T-cell (primary cell): Measurements from ENCODE around the gene DDX25. TPM values are rescaled to one million over a fixed set of nuclear protein-coding genes. Genes with fewer than 3 reads are reported as not detected.
"Not testable (repeated sequence)": the region's sequence is repeated elsewhere in the genome, so short reads cannot be mapped to it uniquely, and the experiment has no call there.

ENCODE experiments used
- ATAC-seq, 4 experiments: fragments of 200-7000 bp in 3 of 4; fragments of 150-1000 bp in 1 of 4; cut with Tn5 transposase; replicated peaks in 1 of 4; 1 replicate in 3 of 4; 2 replicates in 1 of 4; pipeline ENCODE4 v1.10.0; 2021; ENCODE audit warnings: moderate library complexity in 3 of 4, mild to moderate bottlenecking in 2 of 4, moderate number of reproducible peaks in 1 of 4
- CTCF ChIA-PET, 2 donors: fragments of 300-600 bp; sonication (Branson Sonifier 250); formaldehyde crosslinking; loops; one replicate each; lab custom pipeline; 2022; ENCODE audit warnings: antibody characterized with exemption in 2 of 2; lab: Charles Lee
- POLR2A ChIA-PET, 2 donors: fragments of 300-600 bp; sonication (Branson Sonifier 250); formaldehyde crosslinking; loops; one replicate each; lab custom pipeline; 2022; ENCODE audit warnings: antibody characterized with exemption in 2 of 2; lab: Charles Lee
- DNase-seq, 35 experiments: peaks; one replicate each; pipeline versions ENCODE4 v3.0.0 to v3.0.0-alpha.2; 2013 to 2023
- H3K27ac ChIP-seq: one replicate; pipeline ENCODE4 v1.5.1; 2013; ENCODE audit warnings: low read length
- H3K27me3 ChIP-seq, 2 experiments: replicated peaks in 1 of 2; 1 replicate in 1 of 2; 2 replicates in 1 of 2; pipeline versions ENCODE4 v1.6.1 to v1.7.0; 2013; ENCODE audit warnings: low read length in 1 of 2, mixed read lengths in 1 of 2; ENCODE audit not compliant: control insufficient read depth in 2 of 2, insufficient read depth in 2 of 2; ENCODE audit errors: extremely low read depth in 1 of 2
- H3K36me3 ChIP-seq, 2 donors: 1 replicate in 1 of 2; 2 replicates in 1 of 2; pipeline versions ENCODE4 v1.6.1 to v1.7.0; 2013; ENCODE audit warnings: low read length in 1 of 2; ENCODE audit not compliant: control insufficient read depth in 2 of 2, insufficient read depth in 1 of 2; ENCODE audit errors: extremely low read depth in 1 of 2
- H3K4me1 ChIP-seq, 2 experiments: 1 replicate in 1 of 2; 2 replicates in 1 of 2; pipeline versions ENCODE4 v1.6.1 to v1.7.0; 2013; ENCODE audit warnings: low read length in 2 of 2, mixed read lengths in 1 of 2; ENCODE audit not compliant: insufficient read depth in 2 of 2, control insufficient read depth in 1 of 2; ENCODE audit errors: extremely low read depth in 1 of 2
- H3K4me3 ChIP-seq, 2 donors: 1 replicate in 1 of 2; 2 replicates in 1 of 2; pipeline versions ENCODE4 v1.5.1 to v1.7.0; 2013; ENCODE audit warnings: mild to moderate bottlenecking in 2 of 2, low read length in 1 of 2, moderate library complexity in 1 of 2; ENCODE audit not compliant: control insufficient read depth in 1 of 2; ENCODE audit errors: extremely low read depth in 1 of 2
- H3K9me3 ChIP-seq: 2 replicates; pipeline ENCODE4 v1.7.0; 2013
- H3K27ac Mint-ChIP-seq, 2 donors: one replicate each; pipeline ENCODE4 v1.8.0; 2020 to 2021; ENCODE audit warnings: mild to moderate bottlenecking in 2 of 2, mixed read lengths in 2 of 2
- H3K27me3 Mint-ChIP-seq, 2 donors: one replicate each; pipeline ENCODE4 v1.8.0; 2021 to 2022; ENCODE audit warnings: mixed read lengths in 2 of 2
- H3K36me3 Mint-ChIP-seq: one replicate; pipeline ENCODE4 v1.8.0; 2021; ENCODE audit warnings: mixed read lengths
- H3K4me1 Mint-ChIP-seq, 3 donors: one replicate each; pipeline ENCODE4 v1.8.0; 2020 to 2022; ENCODE audit warnings: mixed read lengths in 3 of 3, mild to moderate bottlenecking in 1 of 3
- H3K4me3 Mint-ChIP-seq, 3 donors: one replicate each; pipeline ENCODE4 v1.8.0; 2020 to 2022; ENCODE audit warnings: mild to moderate bottlenecking in 3 of 3, mixed read lengths in 3 of 3, moderate library complexity in 3 of 3
- H3K9me3 Mint-ChIP-seq, 3 donors: one replicate each; pipeline ENCODE4 v1.8.0; 2020 to 2022; ENCODE audit warnings: mixed read lengths in 3 of 3
- WGBS: methylation state at CpG from one replicate; pipeline ENCODE4 v1.1.5; 2013; ENCODE audit warnings: missing lambda C conversion rate; ENCODE audit not compliant: insufficient coverage; 5-methylcytosine and 5-hydroxymethylcytosine counted together
- total RNA-seq, 35 experiments: library from RNA in 6 of 35; stranded (reverse) in 6 of 35; fragments of 120-200 nt in 1 of 35; gene quantifications; one replicate each; pipeline versions ENCODE4 v1.2.1 to v1.2.4 and lab custom pipeline; 2013 to 2026

Gene DDX25
- under 1 TPM in 3 of 5 donors, not detected in 2; 0.16 to 0.26 (median 0.16) TPM for total RNA-seq
- total RNA-seq (2013), result not detected
- total RNA-seq (lab: John Stamatoyannopoulos, UW), result 0 to 0.45 (median 0.07) reads per million in 29 experiments

DNA sequence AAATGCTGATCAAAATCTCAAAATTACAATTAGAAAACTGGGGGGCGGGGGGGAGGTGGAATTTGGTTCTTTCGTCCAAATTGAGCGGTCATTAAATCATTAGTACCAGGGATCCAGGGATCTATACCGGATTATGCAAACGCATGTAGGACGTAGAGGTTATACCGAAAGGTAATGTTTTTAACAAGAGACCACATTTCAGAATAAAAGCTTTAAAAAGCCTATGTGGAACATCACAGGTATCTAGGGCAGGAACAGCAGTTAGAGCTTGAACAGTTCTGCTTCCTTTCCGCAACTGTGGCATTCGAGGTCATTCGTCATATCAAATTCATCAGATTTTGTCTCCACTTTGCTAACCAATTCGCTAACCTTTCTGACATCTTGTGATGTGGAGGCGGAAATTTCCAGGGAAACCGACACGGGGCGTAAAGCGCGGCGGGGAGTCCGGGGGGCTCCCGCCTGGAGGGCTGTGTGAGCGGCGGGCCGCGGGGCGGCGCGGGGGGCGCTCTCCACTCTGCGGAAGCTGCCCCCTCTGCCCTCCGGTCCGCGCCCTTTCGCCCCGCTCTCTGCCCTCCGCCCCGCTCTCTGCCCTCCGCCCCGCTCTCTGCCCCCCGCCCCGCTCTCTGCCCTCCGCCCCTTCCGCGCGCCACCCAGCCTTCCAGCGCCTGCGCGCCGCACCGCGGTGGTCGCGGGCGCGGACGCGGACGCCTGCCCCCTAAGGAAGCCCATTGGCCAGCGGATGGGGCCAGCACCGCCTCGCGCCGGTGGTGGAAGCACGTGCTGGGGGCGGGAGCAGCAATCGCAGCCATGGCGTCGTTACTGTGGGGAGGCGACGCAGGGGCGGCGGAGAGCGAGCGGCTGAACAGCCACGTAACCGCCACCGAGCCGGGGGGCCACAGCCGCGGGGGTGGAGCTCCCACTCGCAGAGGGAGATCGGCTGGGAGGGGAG is at the start of gene DDX25:
Gene DDX25 (plus strand): TSS at position 798 of the 949 bp plus-strand sequence. CDS start 10 bp downstream, at position 808.
- Mint-ChIP-seq H3K27ac (peak within 1 kb of the TSS in 1 of 2 donors; percentile 83), H3K4me3 (peak within 1 kb of the TSS; percentile 89 to 95 (median 89)), H3K36me3 (peaks cover 18% of the 10 kb centered on the region), H3K9me3 (no peaks in the 10 kb centered on the region), H3K4me1 (peaks cover 29 to 46% (median 45%) of the 10 kb centered on the region in 3 donors), H3K27me3 (peaks cover 10 to 27% of the 10 kb centered on the region in 2 donors)
- Histone ChIP-seq H3K9me3 (no peaks in the 10 kb centered on the region), H3K4me3 (peak within 1 kb of the TSS; percentile 72 to 81), H3K36me3 (peaks cover 0 to 12% of the 10 kb centered on the region in 2 donors), H3K27ac (no peak within 1 kb of the TSS), H3K4me1 (peaks cover 20 to 25% of the 10 kb centered on the region in 2 experiments), H3K27me3 (peaks cover 5 to 20% of the 10 kb centered on the region in 2 experiments)
- 7% methylated on average over 76 of the region's 81 CpGs for WGBS
- DNase-seq (peak in 5 of 35 experiments; percentile 6 to 34 (median 10)), ATAC-seq (peak in 3 of 4 experiments; percentile 26 to 48 (median 34))
- ChIA-PET CTCF (interaction anchor here in 1 of 2 donors (0.9 to 1.6 kb wide), 2 partner anchors 16 to 290 kb away, joined by 5 to 20 read pairs; partner anchors contain the start of gene HYLS1), POLR2A (interaction anchor here (0.6 to 1.3 kb wide), 3 partner anchors 16 to 366 kb away, joined by 3 to 9 read pairs (median 7); partner anchors contain the start of gene HYLS1 (in 1 of the 2))

DNA sequence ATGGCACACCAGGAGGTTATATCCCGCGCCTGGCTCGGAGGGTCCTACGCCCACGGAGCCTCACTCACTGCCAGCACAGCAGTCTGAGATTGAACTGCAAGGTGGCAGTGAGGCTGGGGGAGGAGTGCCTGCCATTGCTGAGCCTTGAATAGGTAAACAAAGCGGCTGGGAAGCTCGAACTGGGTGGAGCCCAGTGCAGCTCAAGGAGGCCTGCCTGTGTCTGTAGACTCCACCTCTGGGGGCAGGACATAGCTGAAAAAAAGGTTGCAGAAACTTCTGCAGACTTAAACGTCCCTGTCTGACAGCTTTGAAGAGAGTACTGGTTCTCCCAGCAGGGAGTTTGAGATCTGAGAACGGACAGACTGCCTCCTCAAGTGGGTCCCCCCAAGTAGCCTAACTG is 46.6 kb upstream of the DDX25 start:
- H3K36me3 Mint-ChIP-seq, H3K4me1 Mint-ChIP-seq, H3K4me1 ChIP-seq, DNase-seq, H3K27ac ChIP-seq, H3K9me3 ChIP-seq, POLR2A ChIA-PET, CTCF ChIA-PET, H3K27me3 ChIP-seq, H3K27ac Mint-ChIP-seq, H3K4me3 ChIP-seq, H3K4me3 Mint-ChIP-seq, H3K36me3 ChIP-seq, ATAC-seq: not testable (repeated sequence)
- H3K9me3 Mint-ChIP-seq, result peaks cover 5 to 12% (median 5%) of the 10 kb centered on the region in 3 donors
- 78% methylated on average over 6 of the region's 9 CpGs for WGBS
- H3K27me3 Mint-ChIP-seq, result peaks cover 17 to 30% of the 10 kb centered on the region in 2 donors

DNA sequence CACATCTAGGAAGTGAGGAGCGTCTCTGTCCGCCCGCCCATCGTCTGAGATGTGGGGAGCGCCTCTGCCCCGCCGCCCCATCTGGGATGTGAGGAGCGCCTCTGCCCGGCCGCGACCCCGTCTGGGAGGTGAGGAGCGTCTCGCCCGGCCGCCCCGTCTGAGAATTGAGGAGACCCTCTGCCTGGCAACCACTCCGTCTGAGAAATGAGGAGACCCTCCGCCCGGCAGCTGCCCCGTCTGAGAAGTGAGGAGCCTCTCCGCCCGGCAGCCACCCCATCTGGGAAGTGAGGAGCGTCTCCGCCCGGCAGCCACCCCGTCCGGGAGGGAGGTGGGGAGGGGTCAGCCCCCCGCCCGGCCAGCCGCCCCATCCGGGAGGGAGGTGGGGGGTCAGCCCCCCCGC is 41.5 kb upstream of the DDX25 start:
- H3K27ac ChIP-seq, ATAC-seq, H3K4me1 Mint-ChIP-seq, H3K36me3 ChIP-seq, POLR2A ChIA-PET, CTCF ChIA-PET, H3K4me1 ChIP-seq, DNase-seq, H3K36me3 Mint-ChIP-seq, H3K27ac Mint-ChIP-seq, H3K4me3 ChIP-seq, H3K9me3 ChIP-seq, H3K4me3 Mint-ChIP-seq, H3K27me3 ChIP-seq: not testable (repeated sequence)
- 100% methylated on average over 1 of the region's 33 CpGs for WGBS
- H3K9me3 Mint-ChIP-seq, result peaks cover 5 to 12% (median 5%) of the 10 kb centered on the region in 3 donors
- peaks cover 0 to 10% of the 10 kb centered on the region in 2 donors for H3K27me3 Mint-ChIP-seq

DNA sequence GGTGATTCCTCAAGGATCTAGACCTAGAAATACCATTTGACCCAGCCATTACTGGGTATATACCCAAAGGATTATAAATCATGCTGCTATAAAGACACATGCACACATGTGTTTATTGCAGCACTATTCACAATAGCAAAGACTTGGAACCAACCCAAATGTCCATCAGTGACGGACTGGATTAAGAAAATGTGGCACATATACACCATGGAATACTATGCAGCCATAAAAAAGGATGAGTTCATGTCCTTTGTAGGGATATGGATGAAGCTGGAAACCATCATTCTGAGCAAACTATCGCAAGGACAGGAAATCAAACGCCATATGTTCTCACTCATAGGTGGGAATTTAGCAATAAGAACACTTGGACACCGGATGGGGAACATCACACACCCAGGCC is 39.0 kb upstream of the DDX25 start:
- H3K4me1 ChIP-seq, H3K27me3 ChIP-seq, H3K4me3 ChIP-seq, H3K27ac Mint-ChIP-seq, H3K4me1 Mint-ChIP-seq, H3K36me3 ChIP-seq, H3K9me3 Mint-ChIP-seq, ATAC-seq, H3K27me3 Mint-ChIP-seq, DNase-seq, H3K27ac ChIP-seq, H3K9me3 ChIP-seq, H3K36me3 Mint-ChIP-seq, CTCF ChIA-PET, H3K4me3 Mint-ChIP-seq, POLR2A ChIA-PET: not testable (repeated sequence)
- WGBS, result 100% methylated on average over 2 of the region's 4 CpGs

DNA sequence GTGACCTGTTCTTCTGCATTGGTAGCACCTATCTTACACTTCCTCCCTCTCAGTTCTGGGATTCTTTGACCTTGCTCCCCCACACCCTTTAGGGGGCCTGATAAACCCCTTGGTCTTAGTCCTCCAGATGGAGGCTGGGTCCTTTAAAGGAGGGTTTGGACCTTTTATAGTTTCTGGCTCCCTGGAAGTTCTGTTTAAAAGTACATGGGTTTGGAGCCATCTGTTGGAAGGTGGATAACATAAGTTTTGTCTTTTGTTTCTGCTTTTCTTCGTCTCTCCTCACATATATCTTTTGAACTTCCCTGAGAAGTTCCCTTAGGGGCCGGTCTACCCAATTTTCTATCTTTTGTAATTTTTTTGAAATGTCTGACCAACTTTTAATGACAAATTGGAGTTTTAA is 34.8 kb upstream of the DDX25 start:
- Mint-ChIP-seq H3K27ac (no peak overlapping the region), H3K27me3 (peaks cover 2 to 3% of the 10 kb centered on the region in 2 donors), H3K4me1 (peaks cover 0 to 2% (median 0%) of the 10 kb centered on the region in 3 donors), H3K9me3 (no peaks in the 10 kb centered on the region), H3K36me3 (no peaks in the 10 kb centered on the region), H3K4me3 (no peak overlapping the region)
- no CpG with 5 or more reads among the region's 2 CpGs for WGBS
- Histone ChIP-seq H3K27ac (no peak overlapping the region), H3K36me3 (no peaks in the 10 kb centered on the region), H3K27me3 (peaks cover 0 to 9% of the 10 kb centered on the region in 2 experiments), H3K4me3 (no peak overlapping the region), H3K9me3 (no peaks in the 10 kb centered on the region), H3K4me1 (no peaks in the 10 kb centered on the region)
- DNase-seq (no peak), ATAC-seq (no peak)
- POLR2A ChIA-PET, result no interaction called here
- CTCF ChIA-PET, result no interaction called here

DNA sequence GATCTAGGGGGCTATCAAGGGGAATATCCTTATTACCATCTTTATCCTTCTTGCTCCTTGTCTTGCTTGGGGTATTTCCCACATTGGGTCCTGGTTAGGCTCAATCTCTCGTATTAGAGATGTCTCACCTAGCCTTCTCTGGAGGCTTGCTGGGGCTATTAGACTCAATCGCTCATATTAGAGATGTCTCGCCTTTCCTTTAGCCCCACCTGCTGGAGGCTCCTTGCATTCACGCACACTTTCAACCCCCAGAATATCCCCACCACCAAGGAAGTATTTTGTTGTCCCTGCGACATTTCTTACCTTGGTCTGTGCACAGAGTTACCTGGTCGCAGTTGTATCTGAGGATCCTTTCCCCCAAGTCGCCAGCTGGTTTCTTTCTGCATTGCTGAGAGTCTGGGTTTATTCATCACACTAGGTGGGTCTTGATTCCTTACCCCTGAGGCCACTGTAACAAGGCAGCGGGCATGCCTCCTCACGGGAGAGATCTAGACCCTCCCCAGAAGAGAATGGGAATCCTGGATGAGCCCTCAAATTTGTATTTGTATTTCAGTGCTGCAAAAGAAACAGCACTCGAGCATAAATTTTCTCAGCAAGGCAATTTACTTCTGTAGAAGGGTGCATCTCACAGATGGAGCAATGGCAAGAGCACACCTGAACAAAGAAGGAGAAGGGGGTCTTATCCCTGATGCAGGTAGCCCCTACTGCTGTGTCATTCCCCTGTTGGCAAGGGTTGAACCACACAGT is 32.7 kb upstream of the DDX25 start:
- H3K9me3 Mint-ChIP-seq, result no peaks in the 10 kb centered on the region
- ATAC-seq, result no peak
- Histone ChIP-seq H3K4me1 (no peaks in the 10 kb centered on the region), H3K27me3 (peaks cover 0 to 9% of the 10 kb centered on the region in 2 experiments), H3K9me3 (no peaks in the 10 kb centered on the region), H3K36me3 (no peaks in the 10 kb centered on the region), H3K4me3 (no peak overlapping the region), H3K27ac (no peak overlapping the region)
- ChIA-PET CTCF (no interaction called here), POLR2A (no interaction called here)
- peak in 10 of 35 experiments; percentile 4 to 41 (median 8) for DNase-seq
- H3K27me3 Mint-ChIP-seq, result peaks cover 0 to 2% of the 10 kb centered on the region in 2 donors
- H3K27ac Mint-ChIP-seq, result no peak overlapping the region
- WGBS, result 79% methylated on average over 6 of the region's 10 CpGs
- no peaks in the 10 kb centered on the region for H3K36me3 Mint-ChIP-seq
- H3K4me3 Mint-ChIP-seq, result no peak overlapping the region
- H3K4me1 Mint-ChIP-seq, result peaks cover 0 to 4% (median 0%) of the 10 kb centered on the region in 3 donors
